Measurements from ENCODE around the gene PLIN4. TPM values are rescaled to one million over a fixed set of nuclear protein-coding genes. Genes with fewer than 3 reads are reported as not detected.

The PLIN4 gene
- total RNA-seq, 2 donors from 2014 or later = 8.2 to 13.9 TPM

GRCh38 chr19:4487572-4487971 lies 30.7 kb downstream of the PLIN4 start:
- WGBS = 87% methylated on average over 11 of the region's 11 CpGs
- H3K36me3 ChIP-seq = peaks cover 5 to 7% of the 10 kb centered on the region in 2 donors
- no peaks in the 10 kb centered on the region for H3K27me3 ChIP-seq (replicated peaks; ENCODE audit: insufficient read depth)
- H3K27ac ChIP-seq = no peak overlapping the region
- H3K9me3 ChIP-seq = no peaks in the 10 kb centered on the region
- no peak for DNase-seq (ENCODE audit: low spot score)
- no peak overlapping the region for H3K4me3 ChIP-seq
- intact Hi-C loops (cut with DNase I) = no loop called here
- no peak for TF ChIP-seq POLR2A (IDR thresholded peaks at IDR 0.05)
- no peak for TF ChIP-seq POLR2AphosphoS5 (IDR thresholded peaks at IDR 0.05)
- TF ChIP-seq CTCF (IDR thresholded peaks at IDR 0.05) = no peak
- H3K4me1 ChIP-seq (replicated peaks) = no peaks in the 10 kb centered on the region

GRCh38 chr19:4483385-4483784 lies 34.9 kb downstream of the PLIN4 start:
- 87% methylated on average over 19 of the region's 19 CpGs for WGBS
- intact Hi-C loops (cut with DNase I) = no loop called here
- Histone ChIP-seq H3K9me3 (no peaks in the 10 kb centered on the region), H3K4me3 (no peak overlapping the region), H3K4me1 (replicated peaks) (no peaks in the 10 kb centered on the region), H3K36me3 (no peaks in the 10 kb centered on the region), H3K27ac (no peak overlapping the region), H3K27me3 (replicated peaks; ENCODE audit: insufficient read depth) (no peaks in the 10 kb centered on the region)
- TF ChIP-seq POLR2A (IDR thresholded peaks at IDR 0.05) = no peak
- TF ChIP-seq POLR2AphosphoS5 (IDR thresholded peaks at IDR 0.05) = no peak
- DNase-seq (ENCODE audit: low spot score) = no peak

- Histone ChIP-seq H3K36me3 (no peaks in the 10 kb centered on the region), H3K9me3 (no peaks in the 10 kb centered on the region), H3K4me3 (no peak overlapping the region), H3K4me1 (replicated peaks) (no peaks in the 10 kb centered on the region), H3K27ac (no peak overlapping the region), H3K27me3 (replicated peaks; ENCODE audit: insufficient read depth) (no peaks in the 10 kb centered on the region)
- no peak for DNase-seq (ENCODE audit: low spot score)
- intact Hi-C loops (cut with DNase I) = no loop called here
- 91% methylated on average over 35 of the region's 35 CpGs for WGBS
- TF ChIP-seq POLR2AphosphoS5 (IDR thresholded peaks at IDR 0.05) (no peak), CTCF (IDR thresholded peaks at IDR 0.05) (no peak), POLR2A (IDR thresholded peaks at IDR 0.05) (no peak)
Observed at GRCh38 chr19:4482721-4483364, 35.4 kb downstream of the PLIN4 start.

- intact Hi-C loops (cut with DNase I) = no loop called here
- no peaks in the 10 kb centered on the region for H3K27me3 ChIP-seq (replicated peaks; ENCODE audit: insufficient read depth)
- H3K4me3 ChIP-seq = no peak overlapping the region
- DNase-seq (ENCODE audit: low spot score) = no peak
- no peaks in the 10 kb centered on the region for H3K9me3 ChIP-seq
- TF ChIP-seq POLR2A (IDR thresholded peaks at IDR 0.05) = no peak
- no peak for TF ChIP-seq POLR2AphosphoS5 (IDR thresholded peaks at IDR 0.05)
- no peak for TF ChIP-seq CTCF (IDR thresholded peaks at IDR 0.05)
- no peaks in the 10 kb centered on the region for H3K36me3 ChIP-seq
- H3K4me1 ChIP-seq (replicated peaks) = peaks cover 11% of the 10 kb centered on the region
- WGBS = 80% methylated on average over 16 of the region's 16 CpGs
- H3K27ac ChIP-seq = no peak overlapping the region
Observed at GRCh38 chr19:4477034-4477801, 41.1 kb downstream of the PLIN4 start.

- Histone ChIP-seq H3K36me3 (no peaks in the 10 kb centered on the region), H3K4me1 (replicated peaks) (peaks cover 11% of the 10 kb centered on the region), H3K27ac (no peak overlapping the region), H3K4me3 (no peak overlapping the region), H3K9me3 (no peaks in the 10 kb centered on the region), H3K27me3 (replicated peaks; ENCODE audit: insufficient read depth) (no peaks in the 10 kb centered on the region)
- DNase-seq (ENCODE audit: low spot score) = no peak
- TF ChIP-seq POLR2A (IDR thresholded peaks at IDR 0.05) (no peak), POLR2AphosphoS5 (IDR thresholded peaks at IDR 0.05) (peak; percentile 32)
- WGBS = 19% methylated on average over 13 of the region's 13 CpGs
- intact Hi-C loops (cut with DNase I) = loop anchor here (5.0 kb wide), 1 partner anchor 43 kb away; the partner anchor contains the start of gene PLIN4
Observed at GRCh38 chr19:4474514-4475022, 43.7 kb downstream of the PLIN4 start.

All from prostate gland (tissue), 2 donors.